Lower leg skin (tissue), 3 donors: Measurements from ENCODE around the gene ZC3H18.

Source experiments
- CTCF ChIP-seq, 3 donors: fragments of 450-650 bp; IDR thresholded peaks; one replicate each; pipeline ENCODE4 v1.5.1; 2016; ENCODE audit warnings: antibody characterized with exemption in 3 of 3, mild to moderate bottlenecking in 3 of 3, moderate library complexity in 2 of 3
- POLR2A ChIP-seq, 2 donors: fragments of 450-650 bp; IDR thresholded peaks; one replicate each; pipeline ENCODE4 v1.6.1; 2016 to 2017; ENCODE audit warnings: antibody characterized with exemption in 2 of 2, mild to moderate bottlenecking in 1 of 2, moderate library complexity in 1 of 2

GRCh38 chr16:88655733-88656281, 85.6 kb downstream of the ZC3H18 start:
- TF ChIP-seq POLR2A (IDR thresholded peaks at IDR 0.05): no peak
- TF ChIP-seq CTCF (IDR thresholded peaks at IDR 0.05): no peak
